22Rv1 (cell line): Measurements from ENCODE around the gene TYMP.

ENCODE experiments used
- H3K27ac ChIP-seq: fragments of 450-650 bp; 2 replicates; pipeline ENCODE4 v1.5.1; 2017
- ZFX ChIP-seq: fragments of 450-650 bp; IDR thresholded peaks from 2 replicates; pipeline ENCODE4 v1.6.1; 2017; ENCODE audit warnings: antibody characterized with exemption, borderline replicate concordance
- TF ChIP-seq, protein P1 (sequence below): fragments of 450-650 bp; IDR thresholded peaks from 2 replicates; pipeline ENCODE4 v1.5.1; 2017; ENCODE audit warnings: mild to moderate bottlenecking

The TYMP gene

DNA sequence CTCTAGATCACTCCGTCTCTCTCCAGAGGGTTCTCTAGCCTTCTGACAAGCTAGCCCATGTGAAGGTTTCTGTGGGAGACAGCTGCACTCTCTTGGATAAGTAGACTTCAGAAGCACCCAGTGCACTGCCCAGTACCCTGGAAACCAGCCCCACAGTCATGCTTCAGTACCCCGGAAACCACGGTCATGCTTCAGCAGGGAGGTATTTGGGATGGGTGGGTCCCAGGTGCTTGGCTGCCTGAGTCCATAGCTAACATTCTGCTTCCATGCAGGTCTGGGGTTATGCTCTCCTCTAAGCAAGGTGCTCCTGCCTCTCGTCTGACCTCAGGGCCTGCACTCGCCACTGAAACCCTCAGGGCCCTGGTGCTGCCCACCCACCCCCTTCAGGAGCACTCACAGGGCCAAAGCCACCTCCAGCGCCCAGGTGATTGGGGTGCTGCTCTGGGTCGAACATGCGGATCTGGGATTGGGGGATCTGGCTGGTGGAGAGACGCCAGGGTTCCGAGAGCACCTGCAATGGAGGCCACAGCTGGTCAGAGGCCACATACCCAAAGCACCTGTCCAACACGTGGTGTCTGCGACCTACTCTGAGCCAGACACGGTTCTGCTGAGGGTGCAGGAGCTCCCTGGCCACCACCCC is 40.2 kb upstream of the TYMP start:
- H3K27ac ChIP-seq = peak overlapping the region; percentile 72
- TF ChIP-seq, protein P1, sequence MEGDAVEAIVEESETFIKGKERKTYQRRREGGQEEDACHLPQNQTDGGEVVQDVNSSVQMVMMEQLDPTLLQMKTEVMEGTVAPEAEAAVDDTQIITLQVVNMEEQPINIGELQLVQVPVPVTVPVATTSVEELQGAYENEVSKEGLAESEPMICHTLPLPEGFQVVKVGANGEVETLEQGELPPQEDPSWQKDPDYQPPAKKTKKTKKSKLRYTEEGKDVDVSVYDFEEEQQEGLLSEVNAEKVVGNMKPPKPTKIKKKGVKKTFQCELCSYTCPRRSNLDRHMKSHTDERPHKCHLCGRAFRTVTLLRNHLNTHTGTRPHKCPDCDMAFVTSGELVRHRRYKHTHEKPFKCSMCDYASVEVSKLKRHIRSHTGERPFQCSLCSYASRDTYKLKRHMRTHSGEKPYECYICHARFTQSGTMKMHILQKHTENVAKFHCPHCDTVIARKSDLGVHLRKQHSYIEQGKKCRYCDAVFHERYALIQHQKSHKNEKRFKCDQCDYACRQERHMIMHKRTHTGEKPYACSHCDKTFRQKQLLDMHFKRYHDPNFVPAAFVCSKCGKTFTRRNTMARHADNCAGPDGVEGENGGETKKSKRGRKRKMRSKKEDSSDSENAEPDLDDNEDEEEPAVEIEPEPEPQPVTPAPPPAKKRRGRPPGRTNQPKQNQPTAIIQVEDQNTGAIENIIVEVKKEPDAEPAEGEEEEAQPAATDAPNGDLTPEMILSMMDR = no peak
- no peak for TF ChIP-seq ZFX

DNA sequence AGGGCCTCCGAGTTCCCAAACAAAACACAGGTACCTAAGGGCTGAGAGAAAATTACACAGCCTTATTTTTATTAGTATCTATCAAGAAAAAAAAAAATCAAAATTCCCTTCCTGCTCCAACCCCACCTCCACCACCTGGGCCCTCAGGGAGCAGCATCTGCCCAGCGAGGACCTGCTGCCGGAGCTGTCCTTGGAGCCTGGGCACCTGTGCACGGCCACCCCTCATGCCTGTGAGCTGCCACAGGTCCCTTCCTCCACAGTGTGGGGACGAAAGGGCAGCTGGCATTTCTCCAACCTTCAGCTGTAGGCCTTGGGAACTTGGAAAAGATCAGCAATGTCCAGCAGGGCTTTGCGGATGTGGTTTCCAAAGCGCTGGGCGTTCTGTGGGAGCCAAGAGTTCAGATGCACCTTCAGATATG is 39.2 kb upstream of the TYMP start:
- H3K27ac ChIP-seq = peak overlapping the region; percentile 72
- TF ChIP-seq, protein P1 = no peak
- TF ChIP-seq ZFX = no peak

DNA sequence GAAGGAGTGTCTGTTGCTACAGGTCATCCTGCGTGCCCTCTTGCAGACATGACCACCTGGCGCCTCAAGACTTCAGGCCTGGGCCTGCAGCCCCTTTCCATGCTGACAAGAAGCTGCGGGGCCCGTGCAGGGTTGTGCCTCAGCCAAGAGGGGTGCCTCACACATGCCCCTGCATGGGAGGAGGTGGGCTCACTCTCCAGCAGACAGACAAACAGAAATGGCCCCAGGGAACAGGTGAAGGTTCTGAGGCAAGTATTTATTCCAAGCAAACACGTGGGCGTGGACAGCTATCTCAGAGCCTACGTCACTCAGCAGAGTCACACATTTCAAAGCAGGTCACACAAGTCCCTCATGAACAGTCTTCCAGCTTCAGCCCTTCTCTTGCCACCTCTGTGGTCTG is 38.8 kb upstream of the TYMP start:
- no peak for TF ChIP-seq ZFX
- TF ChIP-seq, protein P1 = no peak
- H3K27ac ChIP-seq = peak overlapping the region; percentile 72

DNA sequence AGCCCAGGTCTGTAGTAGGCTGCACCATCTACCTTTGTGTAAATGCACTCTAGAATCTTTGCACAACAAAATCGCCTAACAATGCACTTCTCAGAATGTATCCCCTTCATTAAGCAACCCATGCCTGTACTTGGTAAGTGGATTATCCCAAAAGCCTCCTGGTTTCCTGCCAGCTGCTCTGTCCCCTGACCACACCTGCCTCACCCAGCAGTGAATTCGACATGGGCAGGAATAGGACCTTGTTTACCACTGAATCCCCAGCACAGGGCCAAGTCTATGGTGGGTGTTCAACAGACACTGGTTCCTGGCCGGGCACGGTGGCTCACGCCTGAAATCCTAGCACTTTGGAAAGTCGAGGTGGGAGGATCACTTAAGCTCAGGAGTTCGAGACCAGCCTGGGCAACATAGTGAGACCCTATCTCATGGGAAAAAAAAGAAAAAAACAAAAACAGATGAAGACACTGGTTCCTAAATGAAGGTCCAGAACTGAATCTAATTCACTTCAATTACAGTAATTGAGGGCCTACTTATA is 38.0 kb upstream of the TYMP start:
- H3K27ac ChIP-seq = peak overlapping the region; percentile 72
- TF ChIP-seq, protein P1 = no peak
- TF ChIP-seq ZFX = no peak

DNA sequence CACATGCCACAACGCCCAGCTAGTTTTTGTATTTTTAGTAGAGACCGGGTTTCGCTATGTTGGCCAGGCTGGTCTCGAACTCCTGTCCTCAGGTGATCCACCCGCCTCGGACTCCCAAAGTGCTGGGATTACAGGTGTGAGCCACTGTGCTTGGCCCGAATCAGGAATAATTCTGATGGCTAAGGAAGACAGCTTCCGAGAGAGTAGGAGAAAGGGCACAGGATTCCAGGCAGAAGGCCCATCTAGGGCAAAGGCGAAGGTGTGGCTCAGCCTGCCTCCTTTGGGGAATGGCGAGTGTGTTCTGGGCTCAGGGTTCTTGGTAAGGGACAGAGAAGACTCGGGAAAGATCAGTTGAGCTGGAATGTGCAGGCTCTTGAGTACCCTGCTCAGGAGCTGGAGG is 34.5 kb upstream of the TYMP start:
- TF ChIP-seq, protein P1 = no peak
- no peak overlapping the region for H3K27ac ChIP-seq

DNA sequence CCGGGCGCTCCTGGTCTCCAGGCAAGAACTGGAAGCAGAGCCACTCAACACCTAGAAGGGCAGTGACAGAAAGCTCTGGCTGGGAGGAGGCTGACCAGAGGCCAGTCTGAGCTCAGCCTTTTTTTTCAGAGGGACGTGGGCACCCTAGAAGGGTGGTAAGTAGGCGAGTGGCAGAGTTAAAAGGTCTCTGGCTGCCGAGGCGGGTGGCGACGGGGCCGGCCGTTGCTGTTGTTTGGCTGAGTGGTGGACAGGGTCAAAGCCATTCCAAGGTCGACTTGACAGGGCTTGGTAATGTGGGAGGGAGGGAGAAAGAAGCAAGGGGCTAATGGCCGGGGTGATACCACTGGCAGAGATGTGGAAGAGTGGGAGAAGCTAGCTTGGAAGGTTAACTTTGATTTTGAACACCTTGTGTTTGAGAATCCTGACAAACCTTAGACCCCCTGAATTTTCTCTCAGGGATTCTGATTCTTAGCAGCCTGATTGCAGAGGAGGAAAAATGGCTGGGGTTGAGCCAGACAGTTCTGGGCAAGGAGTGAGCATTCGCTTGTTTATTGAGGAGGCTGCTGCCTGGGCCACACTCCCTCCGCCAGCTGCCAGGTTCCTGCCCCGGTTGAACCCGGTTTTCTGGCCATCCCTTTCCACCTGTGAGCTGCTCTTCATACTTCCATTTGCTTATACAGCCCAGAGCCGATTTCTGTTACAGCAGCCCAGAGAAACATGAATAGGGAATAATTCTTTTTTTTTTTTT is 33.8 kb upstream of the TYMP start:
- TF ChIP-seq ZFX = no peak
- TF ChIP-seq, protein P1 = no peak
- H3K27ac ChIP-seq = peak overlapping the region; percentile 82
